ENCODE data around the gene ASXL3.

ASXL3 gene

GRCh38 chr18:33664241-33664874 is 86.3 kb downstream of the ASXL3 start:
- no peak for DNase-seq

- DNase-seq: no peak
These were observed 87.2 kb downstream of the ASXL3 start for GRCh38 chr18:33665187-33665586.

- no peak for DNase-seq
These were observed 87.6 kb downstream of the ASXL3 start for GRCh38 chr18:33665641-33666040.

GRCh38 chr18:33666915-33667314 is 88.9 kb downstream of the ASXL3 start:
- no peak for DNase-seq

GRCh38 chr18:33669589-33669988 is 91.6 kb downstream of the ASXL3 start:
- DNase-seq: no peak

- no peak for DNase-seq
These were observed 92.0 kb downstream of the ASXL3 start for GRCh38 chr18:33670029-33670428.

GRCh38 chr18:33673689-33674088 is 95.7 kb downstream of the ASXL3 start:
- DNase-seq: no peak

- no peak for DNase-seq
These were observed 98.6 kb downstream of the ASXL3 start for GRCh38 chr18:33676593-33676992.

GRCh38 chr18:33677891-33678290 is 99.9 kb downstream of the ASXL3 start:
- DNase-seq: no peak

- no peak for DNase-seq
These were observed 104.4 kb downstream of the ASXL3 start for GRCh38 chr18:33682436-33682835.

- DNase-seq: no peak
These were observed 116.6 kb downstream of the ASXL3 start for GRCh38 chr18:33694593-33694992.

GRCh38 chr18:33696332-33697162 is 118.5 kb downstream of the ASXL3 start:
- no peak for DNase-seq

- no peak for DNase-seq
These were observed 119.5 kb downstream of the ASXL3 start for GRCh38 chr18:33697498-33697897.

GRCh38 chr18:33699372-33699771 is 121.4 kb downstream of the ASXL3 start:
- DNase-seq: no peak

- no peak for DNase-seq
These were observed 122.5 kb downstream of the ASXL3 start for GRCh38 chr18:33700513-33700976.

- DNase-seq: no peak
These were observed 124.6 kb downstream of the ASXL3 start for GRCh38 chr18:33702625-33703024.

- no peak for DNase-seq
These were observed 128.4 kb downstream of the ASXL3 start for GRCh38 chr18:33706391-33706790.

GRCh38 chr18:33708876-33709275 is 130.9 kb downstream of the ASXL3 start:
- DNase-seq: no peak

- no peak for DNase-seq
These were observed 132.2 kb downstream of the ASXL3 start for GRCh38 chr18:33710269-33710668.

- no peak for DNase-seq
These were observed 133.5 kb downstream of the ASXL3 start for GRCh38 chr18:33711514-33711913.

- no peak for DNase-seq
These were observed 134.7 kb downstream of the ASXL3 start for GRCh38 chr18:33712719-33713118.

- no peak for DNase-seq
These were observed 138.2 kb downstream of the ASXL3 start for GRCh38 chr18:33716061-33716683.

- no peak for DNase-seq
These were observed 139.3 kb downstream of the ASXL3 start for GRCh38 chr18:33717339-33717738.

All from right kidney (tissue), 1 donor.